Suprapubic skin (tissue), 4 donors: ENCODE data around the gene MS4A1. TPM values are rescaled to one million over a fixed set of nuclear protein-coding genes. Genes with fewer than 3 reads are reported as not detected.

Source experiments
- DNase-seq, 2 donors: peaks; one replicate each; pipeline ENCODE4 v3.0.0-alpha.2; 2019; ENCODE audit warnings: low spot score in 2 of 2
- H3K27ac ChIP-seq: fragments of 200-600 bp; sonication (generic); one replicate; pipeline ENCODE4 v1.5.1; 2019
- H3K27me3 ChIP-seq: fragments of 200-600 bp; sonication (generic); one replicate; pipeline ENCODE4 v1.5.1; 2019
- H3K36me3 ChIP-seq: fragments of 200-600 bp; sonication (generic); one replicate; pipeline ENCODE4 v1.5.1; 2019
- H3K4me1 ChIP-seq: fragments of 200-600 bp; sonication (generic); one replicate; pipeline ENCODE4 v1.5.1; 2019
- H3K4me3 ChIP-seq: fragments of 200-600 bp; sonication (generic); one replicate; pipeline ENCODE4 v1.5.1; 2019; ENCODE audit warnings: mild to moderate bottlenecking
- H3K9me3 ChIP-seq: fragments of 200-600 bp; sonication (generic); one replicate; pipeline ENCODE4 v1.5.1; 2019
- EP300 ChIP-seq: sonication (generic); formaldehyde crosslinking; IDR thresholded peaks from one replicate; pipeline ENCODE4 v1.6.1; 2017; ENCODE audit warnings: antibody characterized with exemption
- POLR2A ChIP-seq, 2 donors: fragments of 450-650 bp; IDR thresholded peaks; one replicate each; pipeline ENCODE4 v1.6.1; 2017; ENCODE audit warnings: antibody characterized with exemption in 2 of 2, mild to moderate bottlenecking in 2 of 2, moderate library complexity in 2 of 2
- POLR2AphosphoS5 ChIP-seq, 3 donors: sonication (generic); formaldehyde crosslinking; IDR thresholded peaks; one replicate each; pipeline ENCODE4 v1.6.1; 2017; ENCODE audit warnings: antibody characterized with exemption in 3 of 3
- WGBS: methylation state at CpG from one replicate; pipeline ENCODE4 v1.1.5; 2018; 5-methylcytosine and 5-hydroxymethylcytosine counted together
- total RNA-seq, 4 donors: library from RNA; depleted of rRNA; stranded (reverse); fragments of >200 nt; gene quantifications; one replicate each; pipeline ENCODE4 v1.1.0, GENCODE V29; 2016
- TF ChIP-seq, protein P1 (sequence below), 2 donors: fragments of 200-600 bp in 1 of 2; fragments of 450-650 bp in 1 of 2; sonication (generic) in 1 of 2; IDR thresholded peaks; one replicate each; pipeline ENCODE4 v1.5.1; 2016 to 2019; ENCODE audit warnings: antibody characterized with exemption in 2 of 2, mild to moderate bottlenecking in 1 of 2, moderate library complexity in 1 of 2

Gene MS4A1
- under 1 TPM in 1 of 4 donors, not detected in 3; 0.81 TPM for total RNA-seq

DNA sequence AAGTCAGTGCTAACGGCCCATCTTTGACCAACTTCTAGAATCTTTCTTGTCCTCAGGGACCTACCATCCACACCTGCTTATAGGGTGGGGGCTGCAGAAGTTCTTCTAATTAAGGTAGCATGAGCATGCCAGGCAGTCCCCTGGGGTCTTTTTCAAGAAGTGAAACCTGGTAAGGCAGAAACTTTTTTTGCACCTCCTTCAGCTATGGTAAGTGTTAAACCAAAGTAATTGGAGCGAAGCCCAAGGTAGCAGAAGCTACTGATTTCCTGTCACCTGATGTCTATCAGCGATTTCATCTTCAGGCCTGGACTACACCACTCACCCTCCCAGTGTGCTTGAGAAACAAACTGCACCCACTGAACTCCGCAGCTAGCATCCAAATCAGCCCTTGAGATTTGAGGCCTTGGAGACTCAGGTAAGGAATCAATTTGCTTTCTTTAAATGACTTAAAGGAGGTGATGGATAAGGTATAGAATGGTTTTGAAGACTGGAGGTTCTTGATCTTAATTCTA, at the start of gene MS4A1:
MS4A1 (plus strand) TSS at position 317 of the 512 bp plus-strand sequence. CDS start 6,528 bp downstream, outside the sequence.
- H3K4me3 ChIP-seq: no peak within 1 kb of the TSS
- DNase-seq: no peak
- no peak within 1 kb of the TSS for H3K27ac ChIP-seq
- no peaks in the 10 kb centered on the region for H3K4me1 ChIP-seq
- TF ChIP-seq POLR2AphosphoS5 (IDR thresholded peaks at IDR 0.05): no peak
- TF ChIP-seq, protein P1, sequence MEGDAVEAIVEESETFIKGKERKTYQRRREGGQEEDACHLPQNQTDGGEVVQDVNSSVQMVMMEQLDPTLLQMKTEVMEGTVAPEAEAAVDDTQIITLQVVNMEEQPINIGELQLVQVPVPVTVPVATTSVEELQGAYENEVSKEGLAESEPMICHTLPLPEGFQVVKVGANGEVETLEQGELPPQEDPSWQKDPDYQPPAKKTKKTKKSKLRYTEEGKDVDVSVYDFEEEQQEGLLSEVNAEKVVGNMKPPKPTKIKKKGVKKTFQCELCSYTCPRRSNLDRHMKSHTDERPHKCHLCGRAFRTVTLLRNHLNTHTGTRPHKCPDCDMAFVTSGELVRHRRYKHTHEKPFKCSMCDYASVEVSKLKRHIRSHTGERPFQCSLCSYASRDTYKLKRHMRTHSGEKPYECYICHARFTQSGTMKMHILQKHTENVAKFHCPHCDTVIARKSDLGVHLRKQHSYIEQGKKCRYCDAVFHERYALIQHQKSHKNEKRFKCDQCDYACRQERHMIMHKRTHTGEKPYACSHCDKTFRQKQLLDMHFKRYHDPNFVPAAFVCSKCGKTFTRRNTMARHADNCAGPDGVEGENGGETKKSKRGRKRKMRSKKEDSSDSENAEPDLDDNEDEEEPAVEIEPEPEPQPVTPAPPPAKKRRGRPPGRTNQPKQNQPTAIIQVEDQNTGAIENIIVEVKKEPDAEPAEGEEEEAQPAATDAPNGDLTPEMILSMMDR (IDR thresholded peaks at IDR 0.05): no peak
- TF ChIP-seq POLR2A (IDR thresholded peaks at IDR 0.05): no peak
- TF ChIP-seq EP300: no peak
- no peaks in the 10 kb centered on the region for H3K27me3 ChIP-seq
- no peaks in the 10 kb centered on the region for H3K9me3 ChIP-seq
- 67% methylated on average over 4 of the region's 4 CpGs for WGBS
- H3K36me3 ChIP-seq: no peaks in the 10 kb centered on the region

DNA sequence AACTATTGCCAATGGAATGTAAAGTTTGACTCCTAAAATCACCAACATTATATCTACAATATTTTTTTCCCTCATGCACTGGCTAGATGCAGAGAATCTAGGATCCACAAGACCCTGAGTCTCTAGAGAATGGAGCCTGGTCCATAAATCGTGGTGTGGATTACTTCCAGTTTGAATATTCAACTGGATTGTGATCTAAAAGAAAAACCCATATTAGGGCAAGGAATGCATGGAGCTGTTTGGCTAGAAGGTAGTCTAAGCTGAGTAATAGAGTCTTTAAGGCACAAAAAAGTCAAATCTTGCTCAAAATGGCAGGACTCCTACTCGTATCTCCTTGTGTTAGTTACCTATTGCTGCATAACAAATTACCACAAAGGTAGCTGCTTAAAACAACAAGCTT, 35.6 kb upstream of the MS4A1 start:
- H3K36me3 ChIP-seq: no peaks in the 10 kb centered on the region
- TF ChIP-seq, protein P1 (IDR thresholded peaks at IDR 0.05): no peak
- TF ChIP-seq POLR2A (IDR thresholded peaks at IDR 0.05): no peak
- TF ChIP-seq EP300: no peak
- no peak for TF ChIP-seq POLR2AphosphoS5 (IDR thresholded peaks at IDR 0.05)
- WGBS: 26% methylated on average over 2 of the region's 2 CpGs
- H3K4me3 ChIP-seq: no peak overlapping the region
- no peak for DNase-seq
- no peaks in the 10 kb centered on the region for H3K27me3 ChIP-seq
- H3K4me1 ChIP-seq: no peaks in the 10 kb centered on the region
- no peaks in the 10 kb centered on the region for H3K9me3 ChIP-seq
- no peak overlapping the region for H3K27ac ChIP-seq

DNA sequence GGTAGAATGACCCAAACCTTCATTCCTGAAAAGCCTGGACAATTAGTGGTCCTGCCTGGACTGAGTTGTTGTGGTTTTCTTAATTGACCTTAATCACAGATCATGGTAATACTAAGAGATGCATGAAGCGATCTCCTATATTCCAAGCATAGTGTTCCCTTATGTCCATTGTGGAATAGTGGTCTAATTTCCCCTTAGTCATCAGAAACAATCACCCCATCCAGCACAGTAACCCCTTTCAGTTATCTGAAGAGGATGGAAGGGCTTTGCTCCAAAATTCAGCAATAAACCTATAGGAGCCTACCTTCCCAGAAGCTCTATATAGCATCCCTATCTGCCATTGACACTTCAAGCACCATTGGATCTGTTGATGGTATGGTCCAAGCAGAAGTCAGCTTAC, 33.0 kb upstream of the MS4A1 start:
- Histone ChIP-seq H3K36me3 (no peaks in the 10 kb centered on the region), H3K27me3 (no peaks in the 10 kb centered on the region), H3K4me3 (no peak overlapping the region), H3K27ac (no peak overlapping the region), H3K4me1 (no peaks in the 10 kb centered on the region), H3K9me3 (no peaks in the 10 kb centered on the region)
- WGBS: 75% methylated on average over 1 of the region's 1 CpG
- TF ChIP-seq, protein P1 (IDR thresholded peaks at IDR 0.05): no peak
- TF ChIP-seq POLR2A (IDR thresholded peaks at IDR 0.05): no peak
- TF ChIP-seq POLR2AphosphoS5 (IDR thresholded peaks at IDR 0.05): no peak
- TF ChIP-seq EP300: no peak
- no peak for DNase-seq

DNA sequence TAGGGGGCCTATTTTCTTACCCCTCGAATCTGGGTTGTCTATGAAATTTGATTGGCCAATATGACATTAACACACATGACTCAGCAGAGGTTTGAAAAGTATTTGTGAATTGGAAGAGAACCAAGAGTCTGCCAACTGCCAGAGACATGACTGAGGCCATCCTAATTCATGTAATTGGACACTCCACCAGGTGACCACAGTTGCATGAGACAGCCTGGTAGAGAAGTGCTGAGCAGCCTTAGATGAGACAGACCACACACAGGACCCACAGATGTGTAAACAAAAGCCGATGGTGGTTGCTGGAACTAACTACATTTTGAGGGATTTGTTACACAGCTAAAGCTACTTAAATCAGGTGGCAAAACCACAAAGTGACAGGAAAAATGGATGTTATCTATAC, 27.1 kb upstream of the MS4A1 start:
- Histone ChIP-seq H3K27ac (no peak overlapping the region), H3K36me3 (no peaks in the 10 kb centered on the region), H3K4me1 (no peaks in the 10 kb centered on the region), H3K4me3 (no peak overlapping the region), H3K27me3 (no peaks in the 10 kb centered on the region), H3K9me3 (no peaks in the 10 kb centered on the region)
- WGBS: 66% methylated on average over 2 of the region's 2 CpGs
- no peak for DNase-seq
- TF ChIP-seq, protein P1 (IDR thresholded peaks at IDR 0.05): no peak
- TF ChIP-seq EP300 (no peak), POLR2A (IDR thresholded peaks at IDR 0.05) (no peak), POLR2AphosphoS5 (IDR thresholded peaks at IDR 0.05) (no peak)

DNA sequence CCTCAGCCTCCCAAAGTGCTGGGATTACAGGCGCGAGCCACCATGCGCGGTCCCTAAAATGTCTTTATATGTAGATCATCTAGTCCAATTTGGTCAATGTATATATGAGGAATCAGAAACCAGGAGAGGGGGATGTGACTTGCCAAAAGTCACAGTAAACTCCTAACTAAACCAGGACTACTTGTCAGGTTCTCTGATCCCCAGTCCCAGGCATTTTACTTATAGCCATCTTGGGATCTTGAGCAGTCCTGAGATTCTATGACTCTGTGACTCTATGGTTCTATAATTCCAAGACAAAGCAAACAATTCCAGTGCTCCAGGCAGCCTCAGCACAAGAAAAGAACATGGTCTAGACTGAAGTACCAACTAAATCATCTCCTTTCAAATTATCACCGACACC, 26.4 kb upstream of the MS4A1 start, which contains the start of gene MS4A5:
MS4A5 (plus strand) TSS at position 301 of the 400 bp plus-strand sequence. CDS start 103 bp downstream, outside the sequence.
- DNase-seq: no peak
- no peaks in the 10 kb centered on the region for H3K36me3 ChIP-seq

More for the DNA sequence above, 26.4 kb upstream of the MS4A1 start, which contains the start of gene MS4A5:
- Histone ChIP-seq H3K27ac (no peak within 1 kb of the TSS), H3K4me1 (no peaks in the 10 kb centered on the region), H3K9me3 (no peaks in the 10 kb centered on the region), H3K27me3 (no peaks in the 10 kb centered on the region), H3K4me3 (no peak within 1 kb of the TSS)
- WGBS: 95% methylated on average over 5 of the region's 5 CpGs
- TF ChIP-seq POLR2AphosphoS5 (IDR thresholded peaks at IDR 0.05) (no peak), POLR2A (IDR thresholded peaks at IDR 0.05) (no peak), EP300 (no peak)
- TF ChIP-seq, protein P1 (IDR thresholded peaks at IDR 0.05): no peak
